ENCODE data around the gene ZBTB20.

ZBTB20 gene

GRCh38 chr3:114404590-114404989, 742.5 kb downstream of the ZBTB20 start:
- POLR2A ChIA-PET, result no interaction called here
- no peak for DNase-seq (ENCODE audit: low read depth, low spot score)
- CTCF ChIA-PET, result interaction anchor here (0.7 to 7.7 kb wide), 10 partner anchors 9 to 103 kb away, joined by 3 to 74 read pairs (median 5); no protein-coding TSS in a partner anchor
- TF ChIP-seq CTCF (IDR thresholded peaks at IDR 0.05; ENCODE audit: insufficient read depth, low read length, missing control alignments), result no peak
- no peak overlapping the region for H3K4me3 ChIP-seq (ENCODE audit: low read depth, low read length)

- CTCF ChIA-PET, result interaction anchor here (1.0 to 3.8 kb wide), 3 partner anchors 11 to 18 kb away, joined by 5 to 15 read pairs (median 6); no protein-coding TSS in a partner anchor
- TF ChIP-seq CTCF (IDR thresholded peaks at IDR 0.05; ENCODE audit: insufficient read depth, low read length, missing control alignments), result no peak
Measured at GRCh38 chr3:114402838-114403237, 744.2 kb downstream of the ZBTB20 start.

GRCh38 chr3:114401346-114401745, 745.7 kb downstream of the ZBTB20 start:
- no peak overlapping the region for H3K4me3 ChIP-seq (ENCODE audit: low read depth, low read length)
- no peak for DNase-seq (ENCODE audit: low read depth, low spot score)
- no peak for TF ChIP-seq CTCF (IDR thresholded peaks at IDR 0.05; ENCODE audit: insufficient read depth, low read length, missing control alignments)
- ChIA-PET CTCF (interaction anchor here (1.6 to 1.8 kb wide), 3 partner anchors 10 to 18 kb away, joined by 4 to 10 read pairs (median 8); no protein-coding TSS in a partner anchor), POLR2A (no interaction called here)

More at GRCh38 chr3:114402838-114403237, 744.2 kb downstream of the ZBTB20 start:
- no peak overlapping the region for H3K4me3 ChIP-seq (ENCODE audit: low read depth, low read length)
- DNase-seq (ENCODE audit: low read depth, low spot score), result no peak
- POLR2A ChIA-PET, result no interaction called here

- TF ChIP-seq CTCF (IDR thresholded peaks at IDR 0.05; ENCODE audit: insufficient read depth, low read length, missing control alignments), result no peak
- CTCF ChIA-PET, result interaction anchor here (1.6 to 1.8 kb wide), 3 partner anchors 9 to 19 kb away, joined by 4 to 10 read pairs (median 8); no protein-coding TSS in a partner anchor
- POLR2A ChIA-PET, result no interaction called here
- DNase-seq (ENCODE audit: low read depth, low spot score), result no peak
- H3K4me3 ChIP-seq (ENCODE audit: low read depth, low read length), result no peak overlapping the region
Measured at GRCh38 chr3:114400371-114400770, 746.7 kb downstream of the ZBTB20 start.

GRCh38 chr3:114394551-114394950, 752.5 kb downstream of the ZBTB20 start:
- POLR2A ChIA-PET, result no interaction called here
- TF ChIP-seq CTCF (IDR thresholded peaks at IDR 0.05; ENCODE audit: insufficient read depth, low read length, missing control alignments), result no peak
- no peak overlapping the region for H3K4me3 ChIP-seq (ENCODE audit: low read depth, low read length)
- CTCF ChIA-PET, result interaction anchor here (1.0 to 2.2 kb wide), 5 partner anchors 9 to 535 kb away, joined by 3 to 12 read pairs (median 3); no protein-coding TSS in a partner anchor
- DNase-seq (ENCODE audit: low read depth, low spot score), result no peak

GRCh38 chr3:114393367-114394072, 753.6 kb downstream of the ZBTB20 start:
- ChIA-PET CTCF (interaction anchor here (0.9 to 3.2 kb wide), 6 partner anchors 9 to 25 kb away, joined by 5 to 12 read pairs (median 8); no protein-coding TSS in a partner anchor), POLR2A (no interaction called here)
- TF ChIP-seq CTCF (IDR thresholded peaks at IDR 0.05; ENCODE audit: insufficient read depth, low read length, missing control alignments), result no peak
- no peak overlapping the region for H3K4me3 ChIP-seq (ENCODE audit: low read depth, low read length)
- DNase-seq (ENCODE audit: low read depth, low spot score), result no peak

Measured in AG04449 (cell line).